Upper lobe of left lung (tissue), 6 donors: Measurements from ENCODE around the gene AXIN1. TPM values are rescaled to one million over a fixed set of nuclear protein-coding genes. Genes with fewer than 3 reads are reported as not detected.
A peak's percentile ranks its signal among the peaks of the same experiment; 100 is the strongest.
"Not testable (repeated sequence)": the region's sequence is repeated elsewhere in the genome, so short reads cannot be mapped to it uniquely, and the experiment has no call there.

Experiments
- ATAC-seq, 2 donors: fragments of 200-7000 bp; cut with Tn5 transposase; one replicate each; pipeline ENCODE4 v1.9.1; 2022; ENCODE audit warnings: mild to moderate bottlenecking in 2 of 2, moderate library complexity in 2 of 2; ENCODE audit not compliant: low FRiP score in 2 of 2
- DNase-seq, 2 donors: peaks; one replicate each; pipeline ENCODE4 v3.0.0-alpha.2; 2019 to 2020
- H3K27ac ChIP-seq, 4 donors: fragments of 200-600 bp; sonication (generic); one replicate each; pipeline ENCODE4 v1.5.1; 2016 to 2019
- H3K27me3 ChIP-seq, 4 donors: fragments of 200-600 bp; sonication (generic); one replicate each; pipeline ENCODE4 v1.5.1; 2017 to 2019
- H3K36me3 ChIP-seq, 4 donors: fragments of 200-600 bp; sonication (generic); one replicate each; pipeline ENCODE4 v1.5.1; 2016 to 2019
- H3K4me1 ChIP-seq, 4 donors: fragments of 200-600 bp; sonication (generic); one replicate each; pipeline ENCODE4 v1.5.1; 2018 to 2019
- H3K4me3 ChIP-seq, 4 donors: fragments of 200-600 bp; sonication (generic); one replicate each; pipeline ENCODE4 v1.5.1; 2017 to 2019; ENCODE audit warnings: mild to moderate bottlenecking in 2 of 4, moderate library complexity in 1 of 4
- H3K9me3 ChIP-seq, 4 donors: fragments of 200-600 bp; sonication (generic); one replicate each; pipeline ENCODE4 v1.5.1; 2018 to 2019
- EP300 ChIP-seq, 4 donors: sonication (generic); formaldehyde crosslinking; IDR thresholded peaks; one replicate each; pipeline ENCODE4 v1.5.1; 2017; ENCODE audit warnings: antibody characterized with exemption in 4 of 4, control low read depth in 2 of 4
- POLR2A ChIP-seq, 4 donors: fragments of 450-650 bp; IDR thresholded peaks; one replicate each; pipeline ENCODE4 v1.5.1; 2016 to 2017; ENCODE audit warnings: antibody characterized with exemption in 4 of 4, mild to moderate bottlenecking in 2 of 4
- POLR2AphosphoS5 ChIP-seq, 2 donors: sonication (generic); formaldehyde crosslinking; IDR thresholded peaks; one replicate each; pipeline ENCODE4 v1.5.1; 2017; ENCODE audit warnings: antibody characterized with exemption in 2 of 2
- WGBS, 2 donors: methylation state at CpG; one replicate each; pipeline ENCODE4 v1.1.5; 2017 to 2018; 5-methylcytosine and 5-hydroxymethylcytosine counted together
- total RNA-seq, 6 donors: library from RNA; depleted of rRNA in 4 of 6; stranded (reverse); fragments of >200 nt in 4 of 6; gene quantifications; one replicate each; pipeline versions ENCODE4 v1.1.0 to v1.2.1, GENCODE V29; 2016 to 2021
- TF ChIP-seq, protein P1 (sequence below), 6 experiments: fragments of 450-650 bp in 4 of 6; fragments of 200-600 bp in 2 of 6; sonication (generic) in 2 of 6; IDR thresholded peaks; one replicate each; pipeline ENCODE4 v1.5.1; 2016 to 2019; ENCODE audit warnings: antibody characterized with exemption in 6 of 6
- donor health status: DM: no; HTN: no; CAD: no; lungs with moderate emphysema.
- donor health status: DM: no; HTN: yes; CAD: no; lungs with severe emphysema.

AXIN1 gene
- total RNA-seq, 6 donors from 2014 or later: 26.8 to 45.9 (median 31.9) TPM

DNA sequence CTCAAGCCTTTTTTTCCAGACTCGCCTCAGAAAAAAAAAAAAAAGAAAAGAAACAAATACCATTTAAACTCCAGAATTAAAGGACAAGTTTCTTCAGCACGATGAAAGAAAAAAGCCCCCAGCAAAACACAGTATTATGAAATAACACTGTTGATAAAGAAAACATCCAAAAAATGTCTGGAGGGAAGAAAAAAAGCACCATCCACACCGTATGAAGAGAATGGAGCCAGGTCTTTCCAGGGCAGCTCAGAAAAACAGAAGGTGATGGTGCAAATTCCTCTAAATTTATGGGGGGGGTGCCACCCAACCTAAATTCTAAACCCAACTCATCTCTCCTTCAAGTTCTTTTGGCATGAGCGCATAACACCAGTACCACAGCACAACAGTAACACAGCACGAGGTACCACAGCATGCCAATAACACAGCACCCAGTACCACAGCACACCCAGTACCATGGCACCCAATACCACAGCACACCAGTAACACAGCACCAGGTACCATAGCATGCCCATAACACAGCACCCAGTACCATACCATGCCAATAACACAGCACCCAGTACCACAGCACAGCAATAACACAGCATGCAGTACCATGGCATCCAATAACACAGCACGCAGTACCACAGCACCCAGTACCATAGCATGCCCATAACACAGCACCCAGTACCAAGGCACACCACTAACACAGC is 19.0 kb downstream of the AXIN1 start:
- H3K27me3 ChIP-seq: no peaks in the 10 kb centered on the region
- H3K36me3 ChIP-seq: no peaks in the 10 kb centered on the region
- no peaks in the 10 kb centered on the region for H3K9me3 ChIP-seq
- no peak for ATAC-seq
- DNase-seq: no peak
- peaks cover 9 to 36% (median 19%) of the 10 kb centered on the region in 4 donors for H3K4me1 ChIP-seq
- WGBS, 2 donors: 71 to 77% methylated on average over 6 of the region's 6 CpGs
- no peak overlapping the region for H3K27ac ChIP-seq
- no peak overlapping the region for H3K4me3 ChIP-seq
- TF ChIP-seq POLR2AphosphoS5 (IDR thresholded peaks at IDR 0.05): no peak
- TF ChIP-seq POLR2A (IDR thresholded peaks at IDR 0.05): no peak
- no peak for TF ChIP-seq EP300 (IDR thresholded peaks at IDR 0.05)
- TF ChIP-seq, protein P1, sequence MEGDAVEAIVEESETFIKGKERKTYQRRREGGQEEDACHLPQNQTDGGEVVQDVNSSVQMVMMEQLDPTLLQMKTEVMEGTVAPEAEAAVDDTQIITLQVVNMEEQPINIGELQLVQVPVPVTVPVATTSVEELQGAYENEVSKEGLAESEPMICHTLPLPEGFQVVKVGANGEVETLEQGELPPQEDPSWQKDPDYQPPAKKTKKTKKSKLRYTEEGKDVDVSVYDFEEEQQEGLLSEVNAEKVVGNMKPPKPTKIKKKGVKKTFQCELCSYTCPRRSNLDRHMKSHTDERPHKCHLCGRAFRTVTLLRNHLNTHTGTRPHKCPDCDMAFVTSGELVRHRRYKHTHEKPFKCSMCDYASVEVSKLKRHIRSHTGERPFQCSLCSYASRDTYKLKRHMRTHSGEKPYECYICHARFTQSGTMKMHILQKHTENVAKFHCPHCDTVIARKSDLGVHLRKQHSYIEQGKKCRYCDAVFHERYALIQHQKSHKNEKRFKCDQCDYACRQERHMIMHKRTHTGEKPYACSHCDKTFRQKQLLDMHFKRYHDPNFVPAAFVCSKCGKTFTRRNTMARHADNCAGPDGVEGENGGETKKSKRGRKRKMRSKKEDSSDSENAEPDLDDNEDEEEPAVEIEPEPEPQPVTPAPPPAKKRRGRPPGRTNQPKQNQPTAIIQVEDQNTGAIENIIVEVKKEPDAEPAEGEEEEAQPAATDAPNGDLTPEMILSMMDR (IDR thresholded peaks at IDR 0.05): no peak

DNA sequence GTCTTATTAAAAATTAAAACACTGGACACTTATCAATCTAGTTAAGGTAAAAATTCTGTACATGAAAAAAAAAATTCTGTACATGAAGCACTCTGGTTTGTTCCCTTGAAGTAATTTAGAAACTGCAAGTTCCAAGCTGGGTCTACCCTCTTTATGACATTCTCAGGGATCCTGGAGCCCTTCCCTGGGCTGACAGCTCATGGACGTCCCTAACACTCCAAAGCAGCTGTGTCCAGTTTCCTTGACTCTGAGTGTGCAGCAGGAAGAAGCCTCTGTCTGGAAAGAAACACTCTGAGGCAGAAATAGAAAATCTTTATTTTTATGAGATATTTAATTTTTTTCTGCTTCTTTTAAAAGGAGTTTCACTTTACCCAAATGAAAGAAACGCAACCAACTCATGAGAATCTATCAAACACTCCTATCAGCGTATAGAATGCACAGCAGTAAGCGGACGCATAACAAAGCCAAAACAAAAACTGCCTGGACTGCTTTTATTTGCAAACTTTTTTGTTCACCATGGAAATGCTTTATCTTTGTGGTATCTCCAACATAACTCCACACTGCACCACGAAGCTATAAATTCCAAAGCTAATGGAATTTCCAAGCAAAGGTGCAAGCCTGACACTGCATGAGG is 21.2 kb downstream of the AXIN1 start:
- H3K27ac ChIP-seq, H3K9me3 ChIP-seq, ATAC-seq, DNase-seq, H3K27me3 ChIP-seq, H3K4me3 ChIP-seq, H3K36me3 ChIP-seq: not testable (repeated sequence)
- H3K4me1 ChIP-seq: peaks cover 28 to 40% (median 32%) of the 10 kb centered on the region in 4 donors
- 50 to 69% methylated on average over 6 of the region's 6 CpGs for WGBS, 2 donors

DNA sequence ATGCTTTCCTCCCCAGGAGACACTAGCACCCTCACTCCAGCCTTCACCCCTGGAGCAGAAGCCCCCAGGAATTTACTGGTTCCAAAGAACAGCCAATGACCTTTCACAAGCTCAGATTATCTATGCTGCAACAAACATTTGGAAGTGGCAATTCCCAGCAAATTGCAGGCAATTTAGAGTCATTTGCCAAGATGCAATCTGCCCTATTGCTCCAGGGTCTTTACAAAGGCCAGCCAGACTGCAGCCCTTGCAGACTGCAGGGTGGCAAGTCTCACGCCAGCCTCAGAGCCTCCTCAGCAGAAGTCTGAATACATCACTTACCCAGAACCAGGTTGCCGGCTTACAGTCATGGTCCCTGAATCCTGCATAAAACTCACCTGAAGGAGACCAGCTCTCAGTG is 21.8 kb downstream of the AXIN1 start:
- H3K27ac ChIP-seq: no peak overlapping the region
- no peaks in the 10 kb centered on the region for H3K36me3 ChIP-seq
- 84 to 89% methylated on average over 2 of the region's 2 CpGs for WGBS, 2 donors
- H3K27me3 ChIP-seq: no peaks in the 10 kb centered on the region
- ATAC-seq (no peak), DNase-seq (no peak)
- TF ChIP-seq POLR2AphosphoS5 (IDR thresholded peaks at IDR 0.05) (no peak), EP300 (IDR thresholded peaks at IDR 0.05) (no peak)
- TF ChIP-seq, protein P1 (IDR thresholded peaks at IDR 0.05): no peak
- no peak overlapping the region for H3K4me3 ChIP-seq
- H3K9me3 ChIP-seq: no peaks in the 10 kb centered on the region
- peaks cover 33 to 43% (median 38%) of the 10 kb centered on the region in 4 donors for H3K4me1 ChIP-seq

DNA sequence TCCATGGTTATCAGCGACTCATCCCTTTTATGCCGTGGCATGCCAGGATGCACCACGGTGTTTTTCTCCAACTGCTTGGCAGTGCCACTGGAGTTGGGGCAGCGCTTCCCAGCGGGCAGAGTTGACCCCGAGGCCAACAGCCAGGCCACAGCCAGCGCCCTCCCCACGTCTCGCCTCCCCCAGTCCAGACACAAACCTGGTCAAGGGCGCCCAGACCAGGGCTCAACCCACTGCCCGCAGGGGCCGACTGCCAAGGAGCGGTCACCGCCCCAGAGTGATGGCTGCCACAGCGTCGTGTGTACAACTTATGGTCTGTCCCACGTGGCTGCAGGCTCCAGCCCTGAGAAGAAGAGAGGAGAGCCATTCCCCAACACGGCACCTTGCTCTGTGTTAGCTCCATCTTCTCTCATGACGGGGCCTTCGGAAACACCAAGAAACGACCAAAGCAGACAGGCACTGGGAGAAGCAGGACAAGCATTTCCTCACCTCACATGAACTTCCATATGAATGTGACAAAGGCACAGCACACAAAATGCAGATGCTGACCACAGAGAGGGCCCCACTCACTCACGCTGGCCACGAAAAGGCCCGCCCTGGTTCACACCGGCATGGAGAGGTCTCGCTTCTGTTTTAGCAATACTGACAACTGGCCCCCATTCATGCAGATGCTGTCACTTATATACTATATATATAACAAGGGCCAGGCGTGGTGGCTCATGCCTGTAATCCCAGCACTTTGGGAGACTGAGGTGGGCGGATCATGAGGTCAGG is 27.0 kb downstream of the AXIN1 start:
- no peak for ATAC-seq
- Histone ChIP-seq H3K4me3 (peak overlapping the region in 3 of 4 donors; percentile 25 to 36 (median 35)), H3K27ac (peak overlapping the region; percentile 19 to 88 (median 50)), H3K27me3 (no peaks in the 10 kb centered on the region), H3K4me1 (peaks cover 41 to 59% (median 48%) of the 10 kb centered on the region in 4 donors), H3K36me3 (no peaks in the 10 kb centered on the region), H3K9me3 (no peaks in the 10 kb centered on the region)
- WGBS, 2 donors: 79 to 86% methylated on average over 12 to 27 of the region's 28 CpGs
- no peak for DNase-seq
- TF ChIP-seq POLR2AphosphoS5 (IDR thresholded peaks at IDR 0.05) (no peak), EP300 (IDR thresholded peaks at IDR 0.05) (no peak), POLR2A (IDR thresholded peaks at IDR 0.05) (no peak)
- TF ChIP-seq, protein P1 (IDR thresholded peaks at IDR 0.05): no peak
